IgD-negative memory B cell (primary cell): ENCODE measurements around the gene JPH2. TPM values are rescaled to one million over a fixed set of nuclear protein-coding genes. Genes with fewer than 3 reads are reported as not detected.
A peak's percentile ranks its signal among the peaks of the same experiment; 100 is the strongest.

Experiments
- H3K27ac Mint-ChIP-seq, 3 donors: one replicate each; pipeline ENCODE4 v1.8.0; 2020 to 2022; ENCODE audit warnings: mild to moderate bottlenecking in 3 of 3, mixed read lengths in 3 of 3, moderate library complexity in 1 of 3
- H3K27me3 Mint-ChIP-seq: one replicate; pipeline ENCODE4 v1.8.0; 2021; ENCODE audit warnings: mixed read lengths
- H3K36me3 Mint-ChIP-seq: one replicate; pipeline ENCODE4 v1.8.0; 2020; ENCODE audit warnings: mild to moderate bottlenecking, mixed read lengths
- H3K4me1 Mint-ChIP-seq, 3 donors: one replicate each; pipeline ENCODE4 v1.8.0; 2020 to 2022; ENCODE audit warnings: mixed read lengths in 3 of 3, mild to moderate bottlenecking in 1 of 3
- H3K4me3 Mint-ChIP-seq, 4 donors: one replicate each; pipeline ENCODE4 v1.8.0; 2020 to 2022; ENCODE audit warnings: mild to moderate bottlenecking in 4 of 4, mixed read lengths in 4 of 4, moderate library complexity in 3 of 4
- H3K9me3 Mint-ChIP-seq, 3 donors: one replicate each; pipeline ENCODE4 v1.8.0; 2020 to 2021; ENCODE audit warnings: mixed read lengths in 3 of 3, mild to moderate bottlenecking in 1 of 3
- polyA plus RNA-seq: library from polyadenylated mRNA; unstranded; fragments of 300-500 nt; fragmentation: Illumina TruSeq; gene quantifications from one replicate; pipeline ENCODE4 v1.2.3, GENCODE V29; 2021

Gene JPH2
- polyA plus RNA-seq, 1 donor from 2014 or later: not detected

DNA sequence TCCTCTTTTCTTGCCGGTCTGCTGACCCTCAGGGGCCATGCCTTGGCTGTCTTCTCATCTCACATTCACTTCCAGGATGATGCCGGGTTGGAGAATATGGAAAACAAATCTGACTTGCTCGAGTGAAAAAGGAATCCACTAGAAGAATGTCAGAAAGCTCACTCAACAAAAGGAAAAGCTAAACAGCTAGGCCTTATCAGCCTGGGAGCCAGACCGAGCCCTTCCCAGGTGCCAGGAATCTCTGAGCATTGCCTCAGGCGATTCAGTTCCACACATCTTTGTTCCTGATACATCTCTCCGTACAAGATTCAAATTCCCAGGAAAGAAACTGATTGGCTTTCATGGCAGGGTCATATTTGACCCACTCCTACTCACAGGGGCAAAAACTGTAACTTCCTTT lies 32.8 kb upstream of the JPH2 start:
- no peaks in the 10 kb centered on the region for H3K9me3 Mint-ChIP-seq
- H3K27me3 Mint-ChIP-seq: no peaks in the 10 kb centered on the region
- peaks cover 17 to 27% (median 24%) of the 10 kb centered on the region in 3 donors for H3K4me1 Mint-ChIP-seq
- no peak overlapping the region for H3K4me3 Mint-ChIP-seq
- peaks cover 10% of the 10 kb centered on the region for H3K36me3 Mint-ChIP-seq
- H3K27ac Mint-ChIP-seq: no peak overlapping the region

DNA sequence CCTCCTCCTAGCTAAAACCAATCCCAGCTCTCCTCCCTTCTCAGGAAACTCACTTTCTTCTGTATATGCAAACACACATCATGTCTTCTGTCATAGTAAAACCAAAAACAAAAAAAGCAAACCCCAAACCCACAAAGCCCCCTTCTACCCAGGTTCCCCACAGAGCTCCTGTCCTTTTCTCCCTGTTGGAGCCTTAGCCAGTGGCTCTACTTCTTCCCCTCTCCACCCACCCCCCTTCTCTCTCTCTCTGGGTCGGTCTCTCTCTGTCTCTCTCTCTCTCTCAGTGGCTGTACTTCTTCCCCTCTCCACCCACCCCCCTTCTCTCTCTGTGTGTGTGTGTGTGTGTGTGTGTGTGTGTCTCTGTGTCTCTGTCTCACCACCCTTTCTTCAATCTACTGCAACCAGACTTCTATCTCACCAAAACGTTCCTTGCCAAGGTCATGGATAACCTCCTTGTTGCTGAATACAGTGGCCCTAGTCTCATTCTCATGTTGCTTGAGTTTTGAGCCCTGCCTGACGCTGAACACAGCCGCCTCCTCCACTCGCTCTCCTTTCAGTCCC lies 32.3 kb upstream of the JPH2 start:
- Mint-ChIP-seq H3K27ac (peak overlapping the region in 1 of 3 donors; percentile 2), H3K9me3 (no peaks in the 10 kb centered on the region), H3K4me3 (peak overlapping the region in 2 of 4 donors; percentile 3 to 10), H3K36me3 (peaks cover 6% of the 10 kb centered on the region), H3K27me3 (no peaks in the 10 kb centered on the region), H3K4me1 (peaks cover 17 to 27% (median 24%) of the 10 kb centered on the region in 3 donors)

DNA sequence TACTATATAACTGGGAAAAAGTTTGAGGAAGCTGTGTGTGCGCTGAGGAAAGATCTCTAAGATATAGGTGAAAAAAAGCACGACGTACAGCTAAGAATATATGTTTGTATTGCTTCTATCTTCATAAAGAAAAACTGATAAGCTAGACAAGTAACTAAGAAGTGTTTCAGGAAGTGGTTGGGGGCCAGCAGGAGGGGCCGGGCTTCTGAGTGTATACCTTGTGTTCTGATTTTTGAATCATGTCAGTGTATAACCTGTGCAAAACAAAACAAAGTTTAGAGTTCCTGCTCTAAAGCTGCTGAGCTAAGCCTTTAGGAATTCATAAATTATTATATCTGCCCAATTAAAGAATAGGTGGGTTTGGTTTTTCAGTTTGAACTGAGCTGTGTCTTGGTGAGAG lies 31.5 kb upstream of the JPH2 start:
- Mint-ChIP-seq H3K27ac (peak overlapping the region in 2 of 3 donors; percentile 12 to 48), H3K4me1 (peaks cover 17 to 27% (median 24%) of the 10 kb centered on the region in 3 donors), H3K27me3 (no peaks in the 10 kb centered on the region), H3K36me3 (peaks cover 6% of the 10 kb centered on the region), H3K9me3 (no peaks in the 10 kb centered on the region), H3K4me3 (peak overlapping the region in 2 of 4 donors; percentile 11 to 44)

DNA sequence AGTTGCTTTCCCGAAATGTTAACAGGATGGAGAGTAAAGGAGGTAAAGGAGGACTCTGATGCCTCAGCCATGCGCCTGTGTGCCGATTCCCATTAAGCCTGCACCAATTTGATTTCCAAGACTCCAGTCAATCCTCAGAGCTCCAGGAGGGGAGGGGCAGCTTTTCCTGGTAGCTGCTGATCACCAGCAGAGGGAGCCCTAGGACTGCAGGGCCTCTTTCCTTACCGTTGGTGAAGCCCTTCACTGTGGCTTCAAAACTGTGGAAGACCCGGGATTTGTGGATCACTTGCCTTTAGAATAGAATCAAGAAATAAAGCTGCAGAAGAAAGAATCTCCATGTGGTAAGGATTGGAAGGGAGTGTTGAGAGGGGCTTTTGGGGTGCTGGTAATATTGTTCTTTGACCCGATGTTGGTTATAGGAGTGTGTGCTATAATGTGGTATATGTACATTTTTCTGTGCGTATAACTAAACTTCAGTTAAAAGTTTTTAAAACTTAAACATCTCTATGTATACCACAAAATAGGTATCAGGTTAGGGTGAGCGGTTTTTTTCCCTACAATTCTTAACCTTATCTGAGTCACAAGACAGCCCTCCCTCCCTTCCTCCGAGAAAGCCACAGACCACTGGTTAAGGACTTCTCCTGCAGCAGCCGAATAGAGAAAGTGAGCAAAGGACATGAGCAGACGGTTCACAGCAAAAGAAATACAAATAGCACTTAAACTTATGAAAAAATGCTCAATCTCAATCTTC lies 30.5 kb upstream of the JPH2 start:
- H3K9me3 Mint-ChIP-seq: no peaks in the 10 kb centered on the region

DNA sequence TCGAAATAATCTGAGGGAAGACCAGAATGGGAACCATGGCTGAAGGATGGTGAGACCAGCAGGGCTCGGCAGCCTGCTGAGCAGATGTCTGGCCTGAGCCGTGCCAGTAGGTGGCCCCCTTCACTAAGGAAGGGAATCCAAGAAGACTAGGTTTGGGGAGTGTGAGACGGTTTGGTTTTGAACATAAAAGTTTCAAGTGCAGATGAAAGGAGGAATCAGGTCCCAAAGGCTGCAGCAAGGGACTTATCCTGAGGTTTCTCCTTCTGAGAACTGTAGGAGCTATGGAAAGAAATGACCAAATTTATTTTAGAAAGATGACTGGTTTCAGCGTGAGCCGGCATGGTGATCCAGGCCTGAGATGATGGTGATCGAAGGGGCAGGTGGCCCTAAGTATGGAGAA lies 28.1 kb upstream of the JPH2 start:
- Mint-ChIP-seq H3K27me3 (no peaks in the 10 kb centered on the region), H3K4me1 (peaks cover 26 to 37% (median 32%) of the 10 kb centered on the region in 3 donors), H3K27ac (peak overlapping the region in 2 of 3 donors; percentile 12 to 65), H3K9me3 (no peaks in the 10 kb centered on the region), H3K4me3 (peak overlapping the region in 2 of 4 donors; percentile 5 to 34), H3K36me3 (peaks cover 6% of the 10 kb centered on the region)

More for the DNA sequence above, 30.5 kb upstream of the JPH2 start:
- Mint-ChIP-seq H3K4me1 (peaks cover 17 to 27% (median 24%) of the 10 kb centered on the region in 3 donors), H3K36me3 (peaks cover 6% of the 10 kb centered on the region), H3K27ac (peak overlapping the region in 2 of 3 donors; percentile 41 to 48), H3K27me3 (no peaks in the 10 kb centered on the region), H3K4me3 (peak overlapping the region in 3 of 4 donors; percentile 60 to 85 (median 84))

DNA sequence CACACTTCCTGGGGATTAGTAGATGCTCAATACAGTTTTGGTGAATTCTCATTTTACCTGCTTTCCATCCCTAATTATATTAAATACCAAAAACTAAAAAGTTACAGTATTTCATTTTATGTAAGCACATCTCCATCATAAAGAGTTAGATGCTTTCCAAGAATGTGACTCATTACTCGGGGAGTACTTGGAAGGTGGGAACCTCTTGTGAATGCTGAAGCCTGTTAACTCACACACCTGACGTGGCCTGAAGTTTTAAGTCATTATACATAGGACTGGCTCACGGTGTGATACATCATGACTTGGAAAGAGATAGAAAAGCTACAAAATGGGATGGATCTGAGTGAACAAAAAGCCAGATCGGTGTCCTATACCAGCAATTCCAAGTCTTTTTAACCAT lies 25.8 kb upstream of the JPH2 start:
- Mint-ChIP-seq H3K4me1 (peaks cover 33 to 46% (median 39%) of the 10 kb centered on the region in 3 donors), H3K27ac (peak overlapping the region in 2 of 3 donors; percentile 92 to 98), H3K36me3 (peaks cover 5% of the 10 kb centered on the region), H3K9me3 (no peaks in the 10 kb centered on the region), H3K4me3 (no peak overlapping the region), H3K27me3 (no peaks in the 10 kb centered on the region)

DNA sequence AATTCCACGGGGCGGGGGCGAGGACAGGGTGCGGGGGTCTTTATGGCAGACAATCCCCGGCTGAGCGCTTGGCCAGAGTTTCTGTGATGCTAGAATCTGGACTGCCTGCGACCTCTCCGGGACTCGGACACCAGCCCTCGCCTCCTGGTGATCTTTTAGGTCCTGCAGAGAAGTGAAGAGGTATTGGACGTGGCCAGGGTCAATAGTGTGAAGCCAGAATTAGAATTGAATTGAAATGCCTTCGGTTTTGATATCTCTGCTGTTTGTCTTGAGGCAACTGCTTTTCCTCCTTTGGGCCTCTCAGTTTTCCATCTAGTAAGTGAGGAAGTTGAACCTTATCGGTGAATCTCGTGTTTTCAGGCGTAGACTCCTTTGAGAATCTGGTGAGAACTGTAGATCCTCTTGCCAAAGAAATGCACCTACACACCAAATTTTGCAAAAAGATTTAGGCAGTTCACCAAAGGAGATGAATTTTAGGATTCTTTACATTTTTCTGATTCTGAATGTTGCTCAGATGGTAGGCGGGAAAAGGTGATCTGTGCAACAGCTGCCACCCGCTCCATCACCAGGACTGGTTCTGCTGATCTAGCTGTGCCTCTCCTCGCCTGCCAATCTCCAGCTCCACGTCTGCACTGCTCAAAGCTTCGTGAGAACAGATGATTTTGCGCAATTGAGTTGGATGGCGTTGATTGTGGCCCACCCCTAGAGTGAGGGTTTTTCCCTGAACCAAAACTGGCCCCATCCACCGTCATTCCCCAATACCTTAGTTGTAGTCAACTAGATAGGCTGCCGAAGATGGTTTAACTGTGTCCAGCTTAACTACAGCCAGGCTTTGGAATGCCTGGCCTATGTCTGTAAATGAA lies 24.4 kb upstream of the JPH2 start:
- H3K27me3 Mint-ChIP-seq: no peaks in the 10 kb centered on the region
- peaks cover 41 to 51% (median 42%) of the 10 kb centered on the region in 3 donors for H3K4me1 Mint-ChIP-seq
- H3K4me3 Mint-ChIP-seq: peak overlapping the region; percentile 87 to 95 (median 92)
- peaks cover 6% of the 10 kb centered on the region for H3K36me3 Mint-ChIP-seq
- no peaks in the 10 kb centered on the region for H3K9me3 Mint-ChIP-seq
- H3K27ac Mint-ChIP-seq: peak overlapping the region; percentile 92 to 98 (median 98)

DNA sequence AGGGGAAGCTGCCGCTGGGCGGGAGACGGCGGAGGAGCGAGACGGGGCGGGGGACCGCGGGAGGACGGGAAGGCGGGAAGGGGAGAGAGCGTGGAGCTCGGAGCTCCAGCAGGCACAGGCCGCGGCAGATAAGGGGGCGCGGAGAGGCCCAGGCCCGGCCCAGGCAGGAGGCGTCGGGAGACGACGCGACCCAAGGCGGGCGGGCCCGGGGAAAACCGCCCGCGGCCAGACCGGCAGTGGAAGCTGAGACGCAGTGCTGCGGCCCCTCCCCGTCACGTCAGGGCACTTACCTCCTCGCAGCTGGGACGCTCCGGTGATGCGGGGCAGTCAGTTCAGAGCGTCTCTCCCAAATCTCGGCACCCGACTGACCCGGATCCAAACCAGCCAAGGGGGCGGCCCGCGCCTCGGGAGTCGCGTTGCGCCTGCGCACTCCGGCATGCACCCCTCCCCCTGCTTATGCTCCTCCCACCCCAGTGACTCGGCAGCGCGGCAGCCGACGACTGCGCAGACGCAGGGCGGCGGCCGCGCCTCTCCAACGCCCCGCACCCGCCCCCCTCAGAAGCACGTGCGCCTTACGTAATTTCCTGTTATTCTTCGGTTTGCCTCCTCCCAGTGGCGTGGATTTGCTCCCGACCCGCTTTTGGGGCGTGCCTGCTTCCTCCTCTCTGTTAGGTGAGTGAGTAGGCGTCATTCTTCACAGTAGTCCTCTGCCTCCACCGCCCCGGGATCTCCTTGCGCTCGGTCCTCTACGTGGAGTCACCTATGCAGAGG lies 23.6 kb upstream of the JPH2 start, which contains the start of gene OSER1:
OSER1 (minus strand) TSS at position 366 of the 771 bp plus-strand sequence. CDS start 3,814 bp downstream, outside the sequence.
- no peaks in the 10 kb centered on the region for H3K9me3 Mint-ChIP-seq
- H3K27ac Mint-ChIP-seq: peak within 1 kb of the TSS; percentile 92 to 98 (median 98)
- no peaks in the 10 kb centered on the region for H3K27me3 Mint-ChIP-seq
- H3K36me3 Mint-ChIP-seq: peaks cover 7% of the 10 kb centered on the region
- peaks cover 42 to 55% (median 44%) of the 10 kb centered on the region in 3 donors for H3K4me1 Mint-ChIP-seq
- peak within 1 kb of the TSS; percentile 87 to 95 (median 92) for H3K4me3 Mint-ChIP-seq

DNA sequence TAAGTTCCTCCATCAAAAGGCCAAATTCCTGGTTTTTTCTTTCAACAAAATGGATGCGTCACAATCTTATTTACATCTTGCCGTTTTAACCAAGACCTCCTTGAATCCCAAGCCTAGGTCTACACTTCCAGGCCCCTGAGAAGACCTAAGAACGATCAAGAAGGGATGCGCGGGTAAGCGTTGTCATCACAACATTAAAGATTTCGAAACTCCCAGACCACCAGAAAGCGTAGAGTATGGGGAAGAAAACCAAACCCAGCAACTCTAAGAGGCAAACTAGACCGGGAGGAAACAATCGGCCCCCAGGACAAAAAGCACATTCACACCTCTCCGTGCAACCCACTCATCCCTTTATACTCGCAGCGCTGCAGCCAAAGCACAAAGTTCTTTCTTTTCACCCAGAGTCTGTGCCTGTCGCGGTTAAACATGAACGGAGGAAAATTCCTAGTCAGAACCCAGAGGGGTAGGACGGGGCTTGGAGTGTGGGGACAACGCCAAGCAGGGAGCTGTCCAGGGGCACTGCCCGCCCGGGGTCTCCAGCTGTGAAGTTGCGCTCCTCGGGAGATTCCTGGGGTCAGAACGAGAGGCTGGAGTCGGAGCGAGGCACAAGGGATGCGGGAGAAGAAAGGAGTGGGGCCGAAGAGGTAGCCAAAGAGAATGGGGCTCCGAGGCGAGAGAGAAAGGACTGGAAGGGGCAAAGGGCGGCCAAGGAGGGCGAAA lies 22.9 kb upstream of the JPH2 start:
- Mint-ChIP-seq H3K27me3 (no peaks in the 10 kb centered on the region), H3K27ac (peak overlapping the region; percentile 92 to 98 (median 98)), H3K4me3 (peak overlapping the region; percentile 87 to 95 (median 92)), H3K36me3 (peaks cover 2% of the 10 kb centered on the region), H3K4me1 (peaks cover 36 to 50% (median 41%) of the 10 kb centered on the region in 3 donors), H3K9me3 (no peaks in the 10 kb centered on the region)

DNA sequence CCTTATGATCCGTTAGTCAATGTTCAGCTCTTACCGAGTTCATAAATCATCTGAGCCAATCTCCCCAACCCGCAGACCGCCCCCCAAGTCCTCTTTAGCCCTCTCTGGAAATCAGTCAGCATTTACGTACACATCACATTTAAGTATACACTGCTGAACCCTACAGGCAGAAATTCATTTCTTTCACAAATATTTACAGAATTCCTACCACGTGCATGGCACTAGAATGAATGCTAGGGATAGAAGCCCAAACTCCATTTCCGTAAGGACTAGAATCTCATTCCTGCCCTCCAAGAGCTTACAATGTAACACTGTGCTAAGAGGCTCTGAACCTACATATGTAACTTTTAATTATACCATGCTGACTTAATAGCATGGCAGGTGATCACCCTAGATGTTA lies 21.8 kb upstream of the JPH2 start:
- Mint-ChIP-seq H3K4me1 (peaks cover 39 to 55% (median 41%) of the 10 kb centered on the region in 3 donors), H3K27me3 (no peaks in the 10 kb centered on the region), H3K36me3 (peaks cover 3% of the 10 kb centered on the region), H3K27ac (peak overlapping the region; percentile 78 to 98 (median 92)), H3K9me3 (no peaks in the 10 kb centered on the region), H3K4me3 (peak overlapping the region; percentile 87 to 95 (median 92))

DNA sequence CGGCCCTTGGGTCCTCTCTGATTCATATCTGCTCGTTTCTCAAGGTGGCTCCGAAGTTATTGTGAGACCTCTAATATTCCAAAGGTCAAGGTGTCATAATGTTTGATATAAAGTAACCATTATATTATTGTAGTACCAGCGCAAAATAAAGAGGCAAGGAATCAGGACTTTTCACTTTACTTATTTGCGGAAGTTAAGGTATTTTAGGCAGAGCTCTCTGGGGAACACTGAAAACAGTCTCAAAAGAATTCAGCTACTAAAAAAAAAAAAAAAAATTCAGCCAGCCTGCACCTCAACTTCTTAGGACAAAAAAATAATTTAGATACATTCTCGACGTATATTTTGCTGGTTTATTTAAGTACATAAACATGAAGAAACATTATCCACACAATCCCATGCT lies 21.2 kb upstream of the JPH2 start:
- H3K36me3 Mint-ChIP-seq: peaks cover 3% of the 10 kb centered on the region
- no peaks in the 10 kb centered on the region for H3K9me3 Mint-ChIP-seq
- H3K27me3 Mint-ChIP-seq: no peaks in the 10 kb centered on the region
- peaks cover 40 to 55% (median 41%) of the 10 kb centered on the region in 3 donors for H3K4me1 Mint-ChIP-seq
- peak overlapping the region; percentile 78 to 98 (median 92) for H3K27ac Mint-ChIP-seq
- H3K4me3 Mint-ChIP-seq: peak overlapping the region; percentile 87 to 95 (median 92)

DNA sequence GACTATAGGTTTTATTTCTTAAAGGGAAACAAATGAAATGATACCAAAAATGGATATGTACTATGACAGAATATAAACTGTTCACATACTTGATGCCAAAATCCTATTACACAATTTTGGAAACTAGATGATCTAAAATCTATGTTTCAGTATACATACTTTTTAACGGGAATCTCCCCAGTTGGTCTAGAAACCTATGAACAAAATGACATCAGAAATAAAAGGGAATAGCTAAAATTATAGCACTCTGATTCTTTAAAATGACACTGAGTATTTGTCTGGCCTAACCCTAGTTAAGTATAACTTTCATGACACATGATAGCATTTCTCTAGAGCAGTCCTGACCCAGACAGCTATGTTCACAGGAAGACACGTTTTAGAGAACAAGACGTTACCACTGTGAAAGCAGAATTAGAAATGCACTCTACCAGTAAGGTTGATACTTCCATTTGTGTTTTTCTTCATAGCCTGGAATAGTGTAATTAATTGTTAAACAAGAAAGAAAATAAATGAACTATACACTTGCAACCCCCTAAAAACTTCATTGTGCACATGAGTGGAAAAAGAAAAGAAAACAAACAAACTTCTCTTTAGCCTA lies 20.2 kb upstream of the JPH2 start:
- Mint-ChIP-seq H3K27me3 (no peaks in the 10 kb centered on the region), H3K36me3 (peaks cover 3% of the 10 kb centered on the region), H3K9me3 (no peaks in the 10 kb centered on the region), H3K4me1 (peaks cover 39 to 54% (median 41%) of the 10 kb centered on the region in 3 donors), H3K4me3 (peak overlapping the region; percentile 50 to 95 (median 88)), H3K27ac (peak overlapping the region; percentile 76 to 92 (median 78))

DNA sequence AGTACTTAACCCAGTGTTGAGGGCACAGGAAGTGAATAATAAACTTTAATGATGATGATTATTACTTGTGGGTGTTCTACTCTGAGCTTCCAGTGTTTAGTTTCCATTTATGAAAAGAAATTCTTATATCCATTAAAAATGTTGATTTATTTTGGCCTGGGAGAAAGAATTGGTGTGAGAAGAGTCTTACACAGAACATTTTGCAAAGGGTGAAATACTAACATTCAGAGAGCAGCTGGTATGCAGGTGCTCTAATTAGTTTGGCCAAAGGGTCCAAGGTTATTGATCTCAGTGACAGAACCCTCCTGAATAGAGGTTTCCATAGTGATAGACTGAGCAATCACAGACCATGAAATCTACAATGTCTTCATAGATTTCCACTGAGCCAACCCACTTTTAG lies 19.1 kb upstream of the JPH2 start:
- Mint-ChIP-seq H3K27ac (peak overlapping the region in 1 of 3 donors; percentile 65), H3K4me1 (peaks cover 31 to 50% (median 35%) of the 10 kb centered on the region in 3 donors)

More for the DNA sequence above, 19.1 kb upstream of the JPH2 start:
- Mint-ChIP-seq H3K27me3 (no peaks in the 10 kb centered on the region), H3K36me3 (peaks cover 6% of the 10 kb centered on the region), H3K9me3 (no peaks in the 10 kb centered on the region), H3K4me3 (peak overlapping the region in 2 of 4 donors; percentile 62 to 63)
